Gastrocnemius medialis (tissue), 4 donors: ENCODE data around the gene UBE2QL1. TPM values are rescaled to one million over a fixed set of nuclear protein-coding genes. Genes with fewer than 3 reads are reported as not detected.
"Not testable (repeated sequence)": the region's sequence is repeated elsewhere in the genome, so short reads cannot be mapped to it uniquely, and the experiment has no call there.

Experiments used
- ATAC-seq, 2 donors: fragments of 150-250 bp; one replicate each; pipeline ENCODE4 v1.9.1; 2016
- DNase-seq, 2 donors: peaks; one replicate each; pipeline ENCODE4 v3.0.0-alpha.2; 2019
- H3K27ac ChIP-seq, 4 donors: fragments of 200-600 bp; sonication (generic); 1 replicate in 1 of 4; 2 replicates in 3 of 4; pipeline ENCODE4 v1.5.1; 2016 to 2018; ENCODE audit warnings: mild to moderate bottlenecking in 2 of 4, moderate library complexity in 1 of 4
- H3K27me3 ChIP-seq, 3 donors: fragments of 200-600 bp; sonication (generic) in 2 of 3; 1 replicate in 1 of 3; 2 replicates in 2 of 3; pipeline versions ENCODE4 v1.5.1 to v1.6.0; 2016 to 2019; ENCODE audit warnings: mild to moderate bottlenecking in 1 of 3, moderate library complexity in 1 of 3
- H3K36me3 ChIP-seq, 2 donors: fragments of 200-600 bp; sonication (generic) in 1 of 2; one replicate each; pipeline ENCODE4 v1.5.1; 2017 to 2018
- H3K4me1 ChIP-seq, 2 donors: fragments of 200-600 bp; sonication (generic) in 1 of 2; one replicate each; pipeline ENCODE4 v1.5.1; 2016 to 2017; ENCODE audit warnings: mild to moderate bottlenecking in 2 of 2
- H3K4me3 ChIP-seq, 4 donors: fragments of 200-600 bp; sonication (generic) in 3 of 4; 1 replicate in 1 of 4; 2 replicates in 3 of 4; pipeline ENCODE4 v1.5.1; 2016 to 2019; ENCODE audit warnings: mild to moderate bottlenecking in 2 of 4
- H3K9me3 ChIP-seq, 3 donors: fragments of 200-600 bp; sonication (generic) in 2 of 3; 1 replicate in 1 of 3; 2 replicates in 2 of 3; pipeline ENCODE4 v1.5.1; 2016 to 2019
- CTCF ChIP-seq, 5 experiments: fragments of 450-650 bp in 3 of 5; fragments of 200-600 bp in 2 of 5; sonication (generic) in 2 of 5; IDR thresholded peaks in 4 of 5; conservative IDR thresholded peaks in 1 of 5; 1 replicate in 4 of 5; 2 replicates in 1 of 5; pipeline ENCODE4 v1.5.1; 2016 to 2019; ENCODE audit warnings: antibody characterized with exemption in 5 of 5, mild to moderate bottlenecking in 3 of 5, moderate library complexity in 3 of 5
- POLR2A ChIP-seq, 2 donors: fragments of 450-650 bp; IDR thresholded peaks; one replicate each; pipeline ENCODE4 v1.6.1; 2017; ENCODE audit warnings: antibody characterized with exemption in 2 of 2, mild to moderate bottlenecking in 2 of 2, moderate library complexity in 2 of 2
- in situ Hi-C, 4 donors: fragments of 200-750 bp; cut with MboI; loops; one replicate each; pipeline versions ENCODE4 v1.15.0 to v1.8.0; 2017; ENCODE audit warnings: low sequenced_read_pairs in 4 of 4
- intact Hi-C: fragments of 100-400 bp; cut with DNase I; formaldehyde crosslinking; loops from one replicate; pipeline ENCODE4 v1.15.1; 2023; ENCODE audit warnings: low total_unique reads
- total RNA-seq, 4 donors: library from RNA; depleted of rRNA; stranded (reverse); fragments of >200 nt; gene quantifications; one replicate each; pipeline versions ENCODE4 v1.1.0 to v1.2.3, GENCODE V29; 2016

The UBE2QL1 gene
- total RNA-seq, 4 donors from 2014 or later, result 48.8 to 150 (median 67.0) TPM

GRCh38 chr5:6506611-6507010 lies 58.0 kb downstream of the UBE2QL1 start:
- intact Hi-C loops, result no loop called here
- no peaks in the 10 kb centered on the region for H3K27me3 ChIP-seq
- no peak overlapping the region for H3K4me3 ChIP-seq
- TF ChIP-seq CTCF (IDR thresholded peaks at IDR 0.05 in 4 of 5, conservative IDR thresholded peaks at IDR 0.05 in 1 of 5), result no peak
- TF ChIP-seq POLR2A (IDR thresholded peaks at IDR 0.05), result no peak
- DNase-seq, result no peak
- H3K36me3 ChIP-seq, result no peaks in the 10 kb centered on the region
- H3K4me1 ChIP-seq, result peaks cover 6 to 11% of the 10 kb centered on the region in 2 donors
- no peak overlapping the region for H3K27ac ChIP-seq
- no peak for ATAC-seq
- H3K9me3 ChIP-seq, result no peaks in the 10 kb centered on the region
- in situ Hi-C loops, result no loop called here

GRCh38 chr5:6508931-6509330 lies 60.3 kb downstream of the UBE2QL1 start:
- no peaks in the 10 kb centered on the region for H3K9me3 ChIP-seq
- H3K27me3 ChIP-seq, result no peaks in the 10 kb centered on the region
- H3K4me1 ChIP-seq, result peaks cover 6 to 11% of the 10 kb centered on the region in 2 donors
- no peak for ATAC-seq
- no peak overlapping the region for H3K27ac ChIP-seq
- no peak overlapping the region for H3K4me3 ChIP-seq
- H3K36me3 ChIP-seq, result no peaks in the 10 kb centered on the region
- in situ Hi-C loops, result no loop called here
- no peak for TF ChIP-seq POLR2A (IDR thresholded peaks at IDR 0.05)
- DNase-seq, result no peak
- intact Hi-C loops, result no loop called here

- Histone ChIP-seq H3K4me3 (no peak overlapping the region), H3K27ac (peak overlapping the region; percentile 36 to 81 (median 68)), H3K9me3 (no peaks in the 10 kb centered on the region), H3K4me1 (peaks cover 6 to 11% of the 10 kb centered on the region in 2 donors), H3K27me3 (no peaks in the 10 kb centered on the region), H3K36me3 (no peaks in the 10 kb centered on the region)
- ATAC-seq (peak; percentile 98 to 100), DNase-seq (peak in 1 of 2 donors; percentile 23)
- in situ Hi-C loops (no loop called here), intact Hi-C loops (loop anchor here (2.0 kb wide), 1 partner anchor 55 kb away; no protein-coding TSS in a partner anchor)
- TF ChIP-seq CTCF (IDR thresholded peaks at IDR 0.05 in 4 of 5, conservative IDR thresholded peaks at IDR 0.05 in 1 of 5), result no peak
- no peak for TF ChIP-seq POLR2A (IDR thresholded peaks at IDR 0.05)
Observed at GRCh38 chr5:6510132-6510531, 61.5 kb downstream of the UBE2QL1 start.

GRCh38 chr5:6510973-6511372 lies 62.3 kb downstream of the UBE2QL1 start:
- intact Hi-C loops (loop anchor here (1.0 to 2.0 kb wide), 2 partner anchors 56 to 63 kb away; no protein-coding TSS in a partner anchor), in situ Hi-C loops (no loop called here)
- H3K27me3 ChIP-seq, result no peaks in the 10 kb centered on the region
- TF ChIP-seq POLR2A (IDR thresholded peaks at IDR 0.05) (no peak), CTCF (IDR thresholded peaks at IDR 0.05 in 4 of 5, conservative IDR thresholded peaks at IDR 0.05 in 1 of 5) (no peak)
- H3K36me3 ChIP-seq, result no peaks in the 10 kb centered on the region
- ATAC-seq, result peak in 1 of 2 donors; percentile 51
- H3K4me1 ChIP-seq, result peaks cover 6 to 11% of the 10 kb centered on the region in 2 donors
- H3K4me3 ChIP-seq, result no peak overlapping the region
- peak overlapping the region; percentile 36 to 81 (median 68) for H3K27ac ChIP-seq
- DNase-seq, result no peak
- no peaks in the 10 kb centered on the region for H3K9me3 ChIP-seq

- in situ Hi-C loops, H3K9me3 ChIP-seq, ATAC-seq, H3K4me1 ChIP-seq, H3K4me3 ChIP-seq, DNase-seq, H3K27ac ChIP-seq, intact Hi-C loops, H3K36me3 ChIP-seq, H3K27me3 ChIP-seq: not testable (repeated sequence)
Observed at GRCh38 chr5:6515812-6516211, 67.2 kb downstream of the UBE2QL1 start.

- Histone ChIP-seq H3K9me3 (no peaks in the 10 kb centered on the region), H3K36me3 (no peaks in the 10 kb centered on the region), H3K27ac (no peak overlapping the region), H3K27me3 (no peaks in the 10 kb centered on the region), H3K4me1 (no peaks in the 10 kb centered on the region), H3K4me3 (no peak overlapping the region)
- TF ChIP-seq POLR2A (IDR thresholded peaks at IDR 0.05) (no peak), CTCF (IDR thresholded peaks at IDR 0.05 in 4 of 5, conservative IDR thresholded peaks at IDR 0.05 in 1 of 5) (no peak)
- in situ Hi-C loops, result no loop called here
- intact Hi-C loops, result no loop called here
- no peak for DNase-seq
- ATAC-seq, result no peak
Observed at GRCh38 chr5:6516823-6517222, 68.2 kb downstream of the UBE2QL1 start.
